IMR-90 (cell line): Measurements from ENCODE around the gene TOX3. TPM values are rescaled to one million over a fixed set of nuclear protein-coding genes. Genes with fewer than 3 reads are reported as not detected.

Experiments
- ATAC-seq: fragments of 200-7000 bp; cut with Tn5 transposase; 2 replicates; pipeline ENCODE4 v1.9.1; 2020; ENCODE audit warnings: low read depth, mild to moderate bottlenecking, moderate library complexity
- BruUV-seq: library from RNA; stranded (reverse); fragments of 400-500 nt; replicated peaks from 2 replicates; lab custom pipeline; 2021; lab: Mats Ljungman, UMichigan
- CTCF ChIA-PET: fragments of 300-600 bp; formaldehyde crosslinking; extraction: SDS; loops from one replicate; lab custom pipeline; 2021; ENCODE audit warnings: antibody characterized with exemption; lab: Yijun Ruan, JAX
- POLR2A ChIA-PET: fragments of 300-600 bp; sonication (Branson Sonifier 250); formaldehyde crosslinking; loops from one replicate; lab custom pipeline; 2022; ENCODE audit warnings: antibody characterized with exemption; ENCODE audit not compliant: unreplicated experiment; lab: Charles Lee
- DNase-seq: peaks from one replicate; pipeline ENCODE4 v3.0.0; 2013
- H2AFZ ChIP-seq: replicated peaks from 2 replicates; pipeline ENCODE3; 2013; ENCODE audit warnings: low read length, mild to moderate bottlenecking; ENCODE audit not compliant: poor library complexity
- H2AK5ac ChIP-seq: 2 replicates; pipeline ENCODE4 v1.6.1; 2013; ENCODE audit warnings: low read depth, low read length, inconsistent platforms
- H2AK9ac ChIP-seq: replicated peaks from 2 replicates; pipeline ENCODE3; 2013; ENCODE audit warnings: mild to moderate bottlenecking, low read depth, low read length, moderate library complexity; ENCODE audit not compliant: poor library complexity
- H2BK120ac ChIP-seq: 2 replicates; pipeline ENCODE4 v1.6.1; 2013; ENCODE audit warnings: low read depth, low read length, inconsistent platforms
- H2BK15ac ChIP-seq: 3 replicates; pipeline ENCODE4 v1.6.1; 2013; ENCODE audit warnings: low read depth, low read length, inconsistent platforms
- H2BK20ac ChIP-seq: 2 replicates; pipeline ENCODE4 v1.6.1; 2013; ENCODE audit warnings: low read depth, mild to moderate bottlenecking, inconsistent platforms, low read length, moderate library complexity
- H2BK5ac ChIP-seq: 2 replicates; pipeline ENCODE4 v1.6.1; 2013; ENCODE audit warnings: mild to moderate bottlenecking, low read depth, low read length, inconsistent platforms; ENCODE audit not compliant: poor library complexity, severe bottlenecking
- H3K14ac ChIP-seq: replicated peaks from 2 replicates; pipeline ENCODE4 v1.6.1; 2013; ENCODE audit warnings: low read depth, low read length, inconsistent platforms
- H3K18ac ChIP-seq: 2 replicates; pipeline ENCODE4 v1.6.1; 2013; ENCODE audit warnings: low read depth, low read length, control low read depth
- H3K23ac ChIP-seq: 2 replicates; pipeline ENCODE4 v1.6.1; 2013; ENCODE audit warnings: low read depth, low read length, inconsistent platforms
- H3K27ac ChIP-seq: 2 replicates; pipeline ENCODE4 v1.5.1; 2013; ENCODE audit warnings: mild to moderate bottlenecking, control low read depth, low read length; ENCODE audit not compliant: insufficient read depth
- H3K27me3 ChIP-seq: 2 replicates; pipeline ENCODE4 v1.6.1; 2013; ENCODE audit warnings: low read length; ENCODE audit not compliant: control insufficient read depth, insufficient read depth
- H3K36me3 ChIP-seq: 2 replicates; pipeline ENCODE4 v1.6.1; 2013; ENCODE audit warnings: low read length, mixed read lengths; ENCODE audit not compliant: control insufficient read depth, insufficient read depth
- H3K4ac ChIP-seq: 2 replicates; pipeline ENCODE4 v1.6.1; 2013; ENCODE audit warnings: low read depth, low read length, inconsistent platforms
- H3K4me1 ChIP-seq: 2 replicates; pipeline ENCODE4 v1.6.1; 2013; ENCODE audit warnings: low read length, mixed read lengths; ENCODE audit not compliant: control insufficient read depth, insufficient read depth
- H3K4me2 ChIP-seq: 2 replicates; pipeline ENCODE4 v1.6.1; 2013; ENCODE audit warnings: low read depth, mild to moderate bottlenecking, control low read depth, low read length, moderate library complexity
- H3K4me3 ChIP-seq: 2 replicates; pipeline ENCODE4 v1.5.1; 2013; ENCODE audit warnings: low read depth, mild to moderate bottlenecking, control low read depth, low read length, moderate library complexity; ENCODE audit not compliant: insufficient read depth
- H3K56ac ChIP-seq: 2 replicates; pipeline ENCODE4 v1.6.1; 2013; ENCODE audit warnings: low read length, inconsistent platforms; ENCODE audit not compliant: insufficient read depth; ENCODE audit errors: extremely low read depth
- H3K79me1 ChIP-seq, 2 experiments: 2 replicates each; pipeline ENCODE4 v1.6.1; 2013; ENCODE audit warnings: low read length in 2 of 2, inconsistent platforms in 1 of 2, low read depth in 1 of 2
- H3K9ac ChIP-seq: 2 replicates; pipeline ENCODE4 v1.6.1; 2013; ENCODE audit warnings: low read depth, low read length, control low read depth
- H3K9me1 ChIP-seq: 2 replicates; pipeline ENCODE4 v1.6.1; 2013; ENCODE audit warnings: low read length, inconsistent platforms; ENCODE audit not compliant: insufficient read depth
- H3K9me3 ChIP-seq: 2 replicates; pipeline ENCODE4 v1.6.1; 2013; ENCODE audit warnings: low read length; ENCODE audit not compliant: control insufficient read depth, insufficient read depth
- H4K20me1 ChIP-seq: 2 replicates; pipeline ENCODE4 v1.6.1; 2013; ENCODE audit warnings: low read length, inconsistent platforms; ENCODE audit not compliant: insufficient read depth
- H4K5ac ChIP-seq: 2 replicates; pipeline ENCODE4 v1.6.1; 2013; ENCODE audit warnings: mild to moderate bottlenecking, low read depth, low read length, control low read depth
- H4K8ac ChIP-seq, 2 experiments: 2 replicates each; pipeline ENCODE4 v1.6.1; 2013; ENCODE audit warnings: low read depth in 2 of 2, low read length in 2 of 2, control low read depth in 1 of 2, inconsistent platforms in 1 of 2
- H4K91ac ChIP-seq: 2 replicates; pipeline ENCODE4 v1.6.1; 2013; ENCODE audit warnings: low read depth, low read length, inconsistent platforms; ENCODE audit not compliant: insufficient read depth
- BHLHE40 ChIP-seq: fragments of 150-350 bp; IDR thresholded peaks from 2 replicates; pipeline ENCODE4 v1.6.1; 2016; ENCODE audit warnings: mild to moderate bottlenecking, low read depth, low read length
- CHD1 ChIP-seq: IDR thresholded peaks from 2 replicates; pipeline ENCODE4 v1.6.1; 2012; ENCODE audit warnings: low read depth, low read length, improper control_type of control experiment
- CTCF ChIP-seq: conservative IDR thresholded peaks from 2 replicates; pipeline ENCODE4 v1.5.1; 2012; ENCODE audit warnings: mild to moderate bottlenecking, low read depth, low read length, improper control_type of control experiment
- MXI1 ChIP-seq: IDR thresholded peaks from 2 replicates; pipeline ENCODE4 v1.6.1; 2012; ENCODE audit warnings: low read depth, mild to moderate bottlenecking, low read length, moderate library complexity, borderline replicate concordance
- NFE2L2 ChIP-seq: fragments of 150-350 bp; IDR thresholded peaks from 2 replicates; pipeline ENCODE4 v1.6.1; 2016; ENCODE audit warnings: low read depth, mild to moderate bottlenecking, low read length
- POLR2A ChIP-seq: IDR thresholded peaks from 2 replicates; pipeline ENCODE4 v1.6.1; 2012; ENCODE audit warnings: mild to moderate bottlenecking, low read depth, low read length
- RAD21 ChIP-seq: IDR thresholded peaks from 2 replicates; pipeline ENCODE4 v1.6.1; 2012; ENCODE audit warnings: low read length, improper control_type of control experiment
- RCOR1 ChIP-seq: IDR thresholded peaks from 2 replicates; pipeline ENCODE4 v1.6.1; 2012; ENCODE audit warnings: mild to moderate bottlenecking, low read length, improper control_type of control experiment; ENCODE audit not compliant: insufficient replicate concordance
- USF2 ChIP-seq: fragments of 150-350 bp; IDR thresholded peaks from 2 replicates; pipeline ENCODE4 v1.6.1; 2017; ENCODE audit warnings: mild to moderate bottlenecking, antibody characterized with exemption, low read length, low read depth
- WGBS, 2 experiments: methylation state at CpG; one replicate each; pipeline versions ENCODE4 v1.1.5 to v1.1.7; 2013; ENCODE audit warnings: missing lambda C conversion rate in 2 of 2; ENCODE audit not compliant: insufficient read length in 1 of 2; ENCODE audit errors: extremely low coverage in 2 of 2; 5-methylcytosine and 5-hydroxymethylcytosine counted together
- dilution Hi-C: fragments of 300-500 bp; cut with HindIII; formaldehyde crosslinking; loops from one replicate; pipeline ENCODE4 v1.14.3; 2018; ENCODE audit warnings: low sequenced_read_pairs; ENCODE audit not compliant: unreplicated experiment
- in situ Hi-C: fragments of 300-500 bp; cut with MboI; formaldehyde crosslinking; loops from 3 replicates; pipeline ENCODE4 v1.14.3; 2019; ENCODE audit warnings: low sequenced_read_pairs, inconsistent platforms, mixed read lengths
- intact Hi-C: fragments of 100-400 bp; cut with micrococcal nuclease; formaldehyde crosslinking; loops from 2 replicates; pipeline ENCODE4 v1.10.0; 2022
- polyA plus RNA-seq, 3 experiments: library from polyadenylated mRNA; depleted of rRNA; stranded (reverse); fragments of >200 nt; gene quantifications; 2 replicates each; pipeline ENCODE4 v1.2.3, GENCODE V29; 2012; ENCODE audit warnings: low replicate concordance in 1 of 3
- total RNA-seq: library from RNA; depleted of rRNA; stranded (reverse); fragments of >200 nt; gene quantifications from 2 replicates; pipeline ENCODE4 v1.2.3, GENCODE V29; 2012

Gene TOX3
- total and polyA plus RNA-seq, 2 of the 4 experiments (the other 2 are of a cell fraction): not detected

- Histone ChIP-seq H3K27me3 (no peaks in the 10 kb centered on the region), H2BK15ac (no peak overlapping the region), H2BK20ac (no peak overlapping the region), H3K23ac (no peak overlapping the region), H3K36me3 (no peaks in the 10 kb centered on the region), H2AFZ (no peak overlapping the region), H3K56ac (no peak overlapping the region), H3K9ac (no peak overlapping the region), H3K9me3 (peaks cover 4% of the 10 kb centered on the region; the same call in 1 of the 2 replicates), H2AK5ac (no peak overlapping the region), H4K8ac (no peak overlapping the region), H4K20me1 (no peaks in the 10 kb centered on the region), H2AK9ac (no peak overlapping the region), H3K14ac (no peak overlapping the region), H3K4ac (no peak overlapping the region), H3K4me2 (no peak overlapping the region), H4K5ac (no peak overlapping the region), H3K18ac (no peak overlapping the region), H3K9me1 (no peaks in the 10 kb centered on the region), H4K91ac (no peak overlapping the region), H3K4me3 (no peak overlapping the region), H2BK120ac (no peak overlapping the region), H3K4me1 (no peaks in the 10 kb centered on the region), H2BK5ac (no peak overlapping the region), H3K79me1 (no peaks in the 10 kb centered on the region), H3K27ac (no peak overlapping the region)
- no CpG with 5 or more reads among the region's 1 CpG for WGBS, 2 experiments
- CTCF ChIA-PET: no interaction called here
- intact Hi-C loops: no loop called here
- dilution Hi-C loops: no loop called here
- ATAC-seq (no peak), DNase-seq (no peak)
- POLR2A ChIA-PET: no interaction called here
- in situ Hi-C loops: no loop called here
- TF ChIP-seq BHLHE40: no peak
- TF ChIP-seq NFE2L2: no peak
- TF ChIP-seq RAD21: no peak
- TF ChIP-seq RCOR1: no peak
- no peak for TF ChIP-seq CHD1
- TF ChIP-seq POLR2A: no peak
- TF ChIP-seq CTCF: no peak
- TF ChIP-seq MXI1: no peak
- no peak for TF ChIP-seq USF2
- BruUV-seq: no TSS peak
These were observed 147.8 kb downstream of the TOX3 start for GRCh38 chr16:52399116-52399515.
